SH-SY5Y (cell line): ENCODE measurements around the gene STARD10.

ENCODE experiments used
- GATA2 ChIP-seq: IDR thresholded peaks from 2 replicates; pipeline ENCODE4 v1.6.1; 2011; ENCODE audit warnings: mild to moderate bottlenecking, low read depth, low read length
- GATA3 ChIP-seq: IDR thresholded peaks from 2 replicates; pipeline ENCODE4 v1.6.1; 2011; ENCODE audit warnings: low read depth, mild to moderate bottlenecking, low read length, moderate library complexity

- TF ChIP-seq GATA2 (no peak), GATA3 (no peak)
These were observed 25.1 kb upstream of the STARD10 start for GRCh38 chr11:72818971-72819370.
